HL-60 (cell line): ENCODE measurements around the gene ZSCAN30.
A peak's percentile ranks its signal among the peaks of the same experiment; 100 is the strongest.

Source experiments
- DNase-seq, 2 experiments: peaks; one replicate each; pipeline ENCODE4 v3.0.0-alpha.2; 2010 to 2020; ENCODE audit warnings: low read depth in 1 of 2, low spot score in 1 of 2
- H3K27ac ChIP-seq: fragments of 250-450 bp; sonication (Bioruptor Pico); replicated peaks from 2 replicates; pipeline ENCODE4 v1.5.1; 2020; ENCODE audit warnings: mild to moderate bottlenecking, moderate library complexity
- H3K27me3 ChIP-seq: fragments of 250-450 bp; sonication (Bioruptor Pico); 2 replicates; pipeline ENCODE4 v1.5.1; 2021; ENCODE audit warnings: mild to moderate bottlenecking, moderate library complexity; ENCODE audit not compliant: insufficient read depth, poor library complexity, severe bottlenecking
- H3K4me3 ChIP-seq: replicated peaks from 2 replicates; pipeline ENCODE4 v1.5.1; 2011; ENCODE audit warnings: mild to moderate bottlenecking, control low read depth, low read length; ENCODE audit not compliant: insufficient read depth
- CTCF ChIP-seq: IDR thresholded peaks from one replicate; pipeline ENCODE4 v1.5.1; 2011; ENCODE audit warnings: low read length, control low read depth, inconsistent platforms; ENCODE audit not compliant: insufficient read depth
- GABPA ChIP-seq: IDR thresholded peaks from 2 replicates; pipeline ENCODE4 v1.6.1; 2012; ENCODE audit warnings: low read depth
- POLR2AphosphoS5 ChIP-seq: IDR thresholded peaks from 2 replicates; pipeline ENCODE4 v1.6.1; 2012; ENCODE audit warnings: low read depth
- REST ChIP-seq: IDR thresholded peaks from 2 replicates; pipeline ENCODE4 v1.6.1; 2012; ENCODE audit warnings: low read depth; ENCODE audit not compliant: insufficient replicate concordance
- SPI1 ChIP-seq: IDR thresholded peaks from 2 replicates; pipeline ENCODE4 v1.6.1; 2012; ENCODE audit warnings: low read depth, mild to moderate bottlenecking, borderline replicate concordance

ZSCAN30 gene

GRCh38 chr18:35271656-35272055 is 18.4 kb downstream of the ZSCAN30 start:
- H3K27me3 ChIP-seq, result no peaks in the 10 kb centered on the region
- no peak overlapping the region for H3K4me3 ChIP-seq
- H3K27ac ChIP-seq, result no peak overlapping the region
- DNase-seq, result no peak
- no peak for TF ChIP-seq POLR2AphosphoS5
- no peak for TF ChIP-seq REST
- no peak for TF ChIP-seq GABPA
- no peak for TF ChIP-seq CTCF
- no peak for TF ChIP-seq SPI1

GRCh38 chr18:35268821-35269220 is 21.2 kb downstream of the ZSCAN30 start:
- DNase-seq, result peak in 1 of 2 experiments; percentile 75
- Histone ChIP-seq H3K27me3 (no peaks in the 10 kb centered on the region), H3K27ac (no peak overlapping the region), H3K4me3 (no peak overlapping the region)
- no peak for TF ChIP-seq GABPA
- no peak for TF ChIP-seq REST
- no peak for TF ChIP-seq POLR2AphosphoS5
- TF ChIP-seq CTCF, result no peak
- peak; percentile 98 for TF ChIP-seq SPI1

GRCh38 chr18:35267809-35268208 is 22.2 kb downstream of the ZSCAN30 start:
- Histone ChIP-seq H3K4me3 (no peak overlapping the region), H3K27me3 (no peaks in the 10 kb centered on the region), H3K27ac (no peak overlapping the region)
- DNase-seq, result no peak
- no peak for TF ChIP-seq REST
- no peak for TF ChIP-seq CTCF
- no peak for TF ChIP-seq SPI1
- TF ChIP-seq GABPA, result no peak
- no peak for TF ChIP-seq POLR2AphosphoS5
